ENCODE measurements around the gene PCBP4.

DNA sequence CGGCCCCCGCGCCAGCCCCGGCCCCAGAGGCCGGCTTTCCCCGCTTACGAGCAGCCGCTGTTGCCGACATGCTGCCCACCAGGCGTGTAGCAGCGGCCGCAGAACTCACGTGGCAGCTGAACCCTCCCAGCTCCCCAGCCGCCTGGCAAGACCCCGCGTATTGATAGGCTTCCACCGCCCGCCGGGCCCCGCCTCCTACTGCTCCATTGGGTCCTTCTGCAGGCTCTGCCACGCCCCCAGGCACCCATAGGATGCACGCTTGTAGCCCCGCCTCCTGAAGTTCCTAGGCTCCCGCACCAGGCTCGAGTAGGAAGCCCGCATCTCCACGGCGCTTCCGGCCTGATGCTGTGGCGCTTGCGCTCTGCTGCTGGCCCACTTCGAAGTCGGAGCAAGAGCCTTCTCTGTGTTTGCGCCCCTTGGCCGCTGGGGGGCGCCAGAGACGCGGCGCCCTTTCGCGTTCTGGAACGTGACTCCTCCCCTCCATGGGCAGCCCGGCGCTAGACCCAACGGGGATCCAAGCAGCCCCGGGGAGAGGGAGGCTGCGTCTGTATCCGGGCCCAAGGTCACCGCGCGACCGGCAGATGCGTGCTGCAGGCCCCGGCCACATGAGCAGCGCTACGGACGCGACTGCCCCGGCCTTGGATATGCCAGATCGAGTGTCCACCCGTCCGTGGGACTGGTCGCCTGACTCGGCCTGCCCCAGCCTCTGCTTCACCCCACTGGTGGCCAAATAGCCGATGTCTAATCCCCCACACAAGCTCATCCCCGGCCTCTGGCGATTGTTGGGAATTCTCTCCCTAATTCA is 25.3 kb downstream of the PCBP4 start, which contains the start of the genes PARP3 and RRP9:
- no peak for TF ChIP-seq EZH2 (IDR thresholded peaks at IDR 0.05; ENCODE audit: insufficient read depth, poor library complexity, severe bottlenecking)
- TF ChIP-seq EZH2phosphoT487 (IDR thresholded peaks at IDR 0.05; ENCODE audit: insufficient read depth, low read depth), result no peak

All from GM23248 (cell line).